ENCODE results near the gene CEP78.
"Not testable (repeated sequence)": the region's sequence is repeated elsewhere in the genome, so short reads cannot be mapped to it uniquely, and the experiment has no call there.

The CEP78 gene

DNA sequence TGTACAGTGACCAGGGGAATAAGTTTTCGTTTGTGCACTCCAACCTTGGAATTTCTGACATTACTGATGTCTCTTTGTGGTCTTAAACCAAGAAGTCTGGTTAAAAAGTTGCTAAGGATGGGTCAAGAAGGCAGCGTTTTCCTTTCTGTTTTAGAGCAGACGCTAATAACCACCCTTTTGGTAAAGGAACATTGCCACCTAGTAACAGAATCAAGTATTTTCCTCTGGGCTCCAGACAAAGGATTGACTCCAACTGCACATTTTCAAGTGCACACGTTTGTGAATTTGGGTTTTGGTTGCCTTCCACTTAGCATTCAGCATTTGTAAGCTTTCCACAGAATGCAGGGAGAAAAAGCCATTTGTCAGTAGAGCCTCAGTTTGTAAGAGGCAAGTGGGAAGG, 22.2 kb upstream of the CEP78 start:
- peak in 1 of 2 experiments; percentile 5 for DNase-seq
- TF ChIP-seq POLR2A (IDR thresholded peaks at IDR 0.05; ENCODE audit: low read length) (no peak), GATA1 (IDR thresholded peaks at IDR 0.05; ENCODE audit: low read depth, low read length) (no peak)

DNA sequence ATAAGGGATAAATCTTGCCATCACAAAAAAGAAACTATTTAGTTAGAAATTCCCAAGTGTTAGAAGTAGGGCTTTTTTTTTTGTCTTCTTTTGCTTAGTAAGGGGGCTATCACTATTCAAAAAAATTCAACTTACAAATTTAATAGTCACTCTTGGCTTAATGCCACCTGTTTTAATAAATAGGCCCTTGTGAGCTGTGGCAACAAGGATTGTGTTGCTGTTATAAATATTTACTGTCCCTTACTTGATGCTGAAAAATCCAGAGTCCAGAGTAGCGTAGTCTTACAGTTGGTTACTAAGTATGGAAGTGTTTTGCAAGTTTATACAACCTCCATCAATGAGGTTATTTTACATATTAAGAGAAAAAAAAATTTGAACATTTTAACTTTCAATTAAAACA, 21.4 kb upstream of the CEP78 start:
- DNase-seq = no peak
- no peak for TF ChIP-seq POLR2A (IDR thresholded peaks at IDR 0.05; ENCODE audit: low read length)

GRCh38 chr9:78215706-78216105, 20.2 kb upstream of the CEP78 start:
- DNase-seq = no peak
- no peak for TF ChIP-seq GATA1 (IDR thresholded peaks at IDR 0.05; ENCODE audit: low read depth, low read length)
- TF ChIP-seq POLR2A (IDR thresholded peaks at IDR 0.05; ENCODE audit: low read length) = no peak

- DNase-seq = no peak
- no peak for TF ChIP-seq GATA1 (IDR thresholded peaks at IDR 0.05; ENCODE audit: low read depth, low read length)
- TF ChIP-seq POLR2A (IDR thresholded peaks at IDR 0.05; ENCODE audit: low read length) = no peak
Observed at GRCh38 chr9:78218890-78219289, 17.0 kb upstream of the CEP78 start.

GRCh38 chr9:78221425-78221824, 14.4 kb upstream of the CEP78 start:
- TF ChIP-seq GATA1 (IDR thresholded peaks at IDR 0.05; ENCODE audit: low read depth, low read length) = no peak
- TF ChIP-seq POLR2A (IDR thresholded peaks at IDR 0.05; ENCODE audit: low read length) = no peak
- DNase-seq = no peak

GRCh38 chr9:78221841-78222240, 14.0 kb upstream of the CEP78 start:
- not testable (repeated sequence) for DNase-seq

GRCh38 chr9:78230761-78231160, 5.1 kb upstream of the CEP78 start:
- no peak for DNase-seq
- TF ChIP-seq POLR2A (IDR thresholded peaks at IDR 0.05; ENCODE audit: low read length) = no peak
- no peak for TF ChIP-seq GATA1 (IDR thresholded peaks at IDR 0.05; ENCODE audit: low read depth, low read length)

- DNase-seq = not testable (repeated sequence)
Observed at GRCh38 chr9:78232471-78232870, 3.4 kb upstream of the CEP78 start.

DNA sequence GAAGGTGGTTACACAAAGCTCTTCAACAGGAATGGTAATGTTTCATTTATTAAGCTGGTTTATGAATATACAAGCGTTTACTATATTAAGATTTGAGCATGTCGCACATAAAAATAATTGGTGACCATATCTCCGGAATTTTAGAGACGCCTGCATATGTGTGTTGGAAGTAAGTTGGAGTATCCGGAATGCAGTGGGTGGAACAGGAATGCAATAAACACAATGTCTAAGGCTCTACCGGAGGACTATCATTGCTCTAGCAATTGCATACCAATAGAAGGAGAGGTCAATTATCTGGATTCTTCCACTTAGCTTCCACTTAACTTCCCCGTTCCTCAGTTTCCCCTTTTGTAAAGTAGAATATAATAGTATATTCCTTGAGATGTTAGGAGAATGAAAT, 1.1 kb upstream of the CEP78 start:
- peak in 1 of 2 experiments; percentile 26 for DNase-seq
- TF ChIP-seq POLR2A (IDR thresholded peaks at IDR 0.05; ENCODE audit: low read length) = no peak
- TF ChIP-seq GATA1 (IDR thresholded peaks at IDR 0.05; ENCODE audit: low read depth, low read length) = no peak

DNA sequence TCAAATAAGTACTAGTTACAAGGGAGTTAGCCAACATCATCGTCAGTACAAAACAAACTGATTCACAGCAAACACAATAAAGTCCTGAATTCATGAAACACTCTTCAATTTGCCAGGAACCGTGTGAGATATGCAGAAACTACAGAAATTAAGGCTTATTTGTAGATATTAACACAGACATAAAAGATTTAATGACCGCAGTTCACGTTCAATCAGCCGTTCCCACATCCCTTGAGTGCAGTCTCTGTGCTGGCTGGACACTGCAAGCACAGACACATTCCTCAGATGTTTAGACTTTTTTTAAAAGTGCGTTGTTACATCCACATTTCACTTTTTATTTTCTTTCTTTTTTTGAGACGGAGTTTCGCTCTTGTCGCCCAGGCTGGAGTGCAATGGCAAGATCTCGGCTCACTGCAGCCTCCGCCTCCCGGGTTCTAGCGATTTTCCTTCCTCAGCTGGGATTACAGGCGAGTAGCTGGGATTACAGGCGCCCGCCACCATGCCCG, 566 bp upstream of the CEP78 start:
- TF ChIP-seq GATA1 (IDR thresholded peaks at IDR 0.05; ENCODE audit: low read depth, low read length) (no peak), POLR2A (IDR thresholded peaks at IDR 0.05; ENCODE audit: low read length) (no peak)
- peak; percentile 20 to 41 for DNase-seq

GRCh38 chr9:78236551-78236910, 656 bp downstream of the CEP78 start:
- TF ChIP-seq GATA1 (IDR thresholded peaks at IDR 0.05; ENCODE audit: low read depth, low read length) (no peak), POLR2A (IDR thresholded peaks at IDR 0.05; ENCODE audit: low read length) (no peak)
- DNase-seq = no peak

- DNase-seq = peak; percentile 14 to 56
- TF ChIP-seq POLR2A (IDR thresholded peaks at IDR 0.05; ENCODE audit: low read length) = no peak
- no peak for TF ChIP-seq GATA1 (IDR thresholded peaks at IDR 0.05; ENCODE audit: low read depth, low read length)
Observed at GRCh38 chr9:78238046-78239038, 2.5 kb downstream of the CEP78 start.

- peak in 1 of 2 experiments; percentile 5 for DNase-seq
- TF ChIP-seq POLR2A (IDR thresholded peaks at IDR 0.05; ENCODE audit: low read length) (no peak), GATA1 (IDR thresholded peaks at IDR 0.05; ENCODE audit: low read depth, low read length) (no peak)
Observed at GRCh38 chr9:78239506-78239905, 3.6 kb downstream of the CEP78 start.

DNA sequence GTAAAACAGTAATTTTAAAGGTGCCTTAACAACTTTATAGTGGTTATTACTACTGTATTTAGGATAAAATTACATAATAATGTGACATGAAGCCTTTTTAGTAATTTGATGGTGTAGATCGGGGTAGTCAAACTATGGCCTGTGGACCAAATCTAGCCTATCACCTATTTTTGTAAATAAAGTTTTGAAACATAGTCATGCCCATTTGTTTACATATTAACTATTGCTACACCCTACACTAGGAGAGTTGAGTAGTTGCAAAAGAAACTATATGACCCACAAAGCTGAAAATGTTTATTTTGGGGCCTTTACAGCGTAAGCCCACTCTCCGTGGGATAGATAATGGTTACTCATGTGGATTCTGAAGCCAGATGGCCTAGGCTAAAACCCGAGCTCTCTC, 6.2 kb downstream of the CEP78 start:
- DNase-seq = no peak
- TF ChIP-seq GATA1 (IDR thresholded peaks at IDR 0.05; ENCODE audit: low read depth, low read length) = no peak
- no peak for TF ChIP-seq POLR2A (IDR thresholded peaks at IDR 0.05; ENCODE audit: low read length)

DNA sequence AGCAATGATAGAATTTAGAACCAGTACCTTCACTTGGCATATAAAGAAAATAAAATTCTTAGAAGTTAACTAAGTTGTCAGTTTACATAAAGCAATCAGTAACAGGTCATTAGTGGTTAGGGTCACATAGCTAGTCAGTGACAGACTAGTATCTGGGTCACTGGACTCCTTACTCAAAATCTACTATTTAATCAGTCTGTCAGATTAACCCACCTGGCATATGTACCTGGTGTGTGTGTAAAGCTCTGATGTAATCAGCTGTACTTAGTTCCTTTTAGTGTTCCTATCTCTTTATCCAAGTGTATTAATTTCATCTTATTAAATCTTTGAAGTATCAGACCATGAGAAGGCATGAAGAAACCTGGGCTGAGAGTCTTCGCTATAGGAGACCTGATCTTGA, 7.3 kb downstream of the CEP78 start:
- no peak for TF ChIP-seq GATA1 (IDR thresholded peaks at IDR 0.05; ENCODE audit: low read depth, low read length)
- no peak for TF ChIP-seq POLR2A (IDR thresholded peaks at IDR 0.05; ENCODE audit: low read length)
- DNase-seq = no peak

Measured in erythroblast (primary cell).